Skin epidermis (tissue), 12 donors: ENCODE data around the gene OGDH.
"Not testable (repeated sequence)": the region's sequence is repeated elsewhere in the genome, so short reads cannot be mapped to it uniquely, and the experiment has no call there.

Experiments
- H3K27ac ChIP-seq, 21 experiments: fragments of 200-600 bp; sonication (generic) in 11 of 21; one replicate each; pipeline ENCODE4 v1.5.0; 2020; ENCODE audit warnings: mild to moderate bottlenecking in 3 of 21, inconsistent platforms in 2 of 21, moderate library complexity in 2 of 21
- H3K4me3 ChIP-seq, 7 experiments: fragments of 200-600 bp; sonication (generic) in 2 of 7; one replicate each; pipeline ENCODE4 v1.5.0; 2020; ENCODE audit warnings: inconsistent platforms in 2 of 7, mild to moderate bottlenecking in 2 of 7, moderate library complexity in 1 of 7

Gene OGDH

GRCh38 chr7:44606341-44607140, at the start of gene OGDH:
TSS of gene OGDH (plus strand) at chr7:44606627. CDS start at chr7:44624344, 17,717 bp downstream.
- Histone ChIP-seq H3K4me3 (peak within 1 kb of the TSS; percentile 58 to 88 (median 70)), H3K27ac (peak within 1 kb of the TSS; percentile 87 to 99 (median 94))

DNA sequence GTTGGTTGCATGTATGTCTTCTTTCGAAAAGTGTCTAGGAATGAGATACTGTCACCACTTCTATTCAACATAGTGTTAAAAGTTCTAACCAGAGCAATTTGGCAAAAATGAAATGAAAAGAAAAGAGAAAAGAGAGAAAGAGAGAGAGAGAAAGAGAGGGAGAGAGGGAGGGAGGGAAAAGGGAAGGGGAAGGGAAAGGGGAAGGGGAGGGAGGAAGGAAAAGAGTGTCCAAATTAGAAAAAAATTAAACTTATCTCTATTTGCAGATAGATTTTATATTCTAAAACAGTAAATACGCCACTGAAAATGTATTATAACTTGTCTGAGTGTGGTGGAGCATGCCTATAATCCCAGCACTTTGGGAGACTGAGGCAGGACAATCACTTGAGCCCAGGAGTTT, 48.9 kb upstream of the OGDH start:
- no peak overlapping the region for H3K27ac ChIP-seq
- H3K4me3 ChIP-seq, result no peak overlapping the region

- H3K27ac ChIP-seq, result no peak overlapping the region
- H3K4me3 ChIP-seq, result no peak overlapping the region
These were observed 46.9 kb upstream of the OGDH start for GRCh38 chr7:44559485-44559884.

- Histone ChIP-seq H3K4me3 (no peak overlapping the region), H3K27ac (no peak overlapping the region)
These were observed 44.9 kb upstream of the OGDH start for GRCh38 chr7:44561481-44561880.

DNA sequence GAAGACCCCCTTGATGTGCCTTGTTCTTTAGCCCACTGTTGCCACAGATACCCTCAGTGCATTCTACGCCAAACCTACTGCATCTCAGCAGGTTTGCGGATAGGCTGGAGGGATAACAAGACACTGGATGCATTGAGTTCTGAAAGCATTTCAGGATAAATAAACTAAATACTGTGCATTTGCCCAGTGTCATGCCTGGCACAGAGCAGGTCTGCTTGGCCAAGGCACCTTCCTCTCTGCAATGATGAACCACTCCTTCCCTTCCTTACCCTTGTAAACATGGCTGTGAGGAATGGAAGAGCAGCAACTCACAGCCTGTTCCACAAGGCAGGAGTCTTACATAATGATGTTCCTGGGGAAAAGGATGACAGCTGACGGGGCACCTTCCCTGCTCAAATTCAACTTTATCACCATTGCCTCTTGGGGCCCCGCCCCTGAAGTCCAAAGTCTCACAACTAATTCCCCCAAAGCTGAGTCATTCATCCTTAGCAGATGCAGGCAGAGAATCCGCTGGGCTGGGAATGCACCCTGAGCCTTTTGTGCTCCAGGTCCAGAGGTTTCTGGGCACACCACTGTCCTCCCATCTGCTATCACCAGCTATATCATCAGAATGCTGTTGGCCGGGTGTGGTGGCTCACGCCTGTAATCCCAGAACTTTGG, 44.3 kb upstream of the OGDH start:
- no peak overlapping the region for H3K27ac ChIP-seq

DNA sequence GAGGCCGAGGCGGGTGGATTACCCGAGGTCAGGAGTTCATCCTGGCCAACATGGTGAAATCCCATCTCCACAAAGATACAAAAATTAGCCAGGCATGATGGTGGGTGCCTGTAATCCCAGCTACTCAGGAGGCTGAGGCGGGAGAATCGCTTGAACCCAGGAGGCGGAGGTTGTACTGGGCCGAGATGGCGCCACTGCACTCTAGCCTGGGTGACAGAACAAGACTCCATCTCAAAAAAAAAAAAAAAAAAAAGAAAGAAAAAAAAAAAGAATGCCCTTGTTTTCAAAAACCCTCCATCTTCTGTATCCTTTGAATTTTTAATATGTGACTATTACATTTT, 43.8 kb upstream of the OGDH start:
- not testable (repeated sequence) for H3K27ac ChIP-seq, H3K4me3 ChIP-seq

More for the DNA sequence above, 44.3 kb upstream of the OGDH start:
- no peak overlapping the region for H3K4me3 ChIP-seq

DNA sequence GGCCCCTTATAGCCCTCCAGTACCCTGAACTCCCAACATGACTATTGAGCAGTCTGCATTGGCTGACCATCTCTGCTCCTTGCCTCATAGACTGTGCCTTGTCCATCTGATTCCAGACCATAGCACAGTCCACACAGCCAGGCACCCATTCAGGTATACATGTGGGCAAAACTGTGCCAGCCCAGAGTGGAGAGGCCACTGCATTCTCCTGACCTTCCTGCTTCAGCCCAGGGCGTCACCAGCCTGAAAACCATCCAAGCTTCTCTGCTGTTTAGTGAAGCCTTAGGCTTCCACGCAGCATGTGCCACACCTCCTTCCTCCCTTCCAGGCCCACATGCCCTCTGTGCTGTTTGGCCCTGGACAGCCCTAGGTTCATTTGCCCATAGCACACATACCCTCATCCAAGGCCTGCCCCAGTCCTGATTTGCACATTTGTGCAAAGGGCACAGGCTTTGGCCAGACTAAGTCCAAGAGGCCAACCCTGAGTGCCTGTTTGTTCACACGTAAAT, 43.2 kb upstream of the OGDH start:
- Histone ChIP-seq H3K4me3 (no peak overlapping the region), H3K27ac (no peak overlapping the region)

DNA sequence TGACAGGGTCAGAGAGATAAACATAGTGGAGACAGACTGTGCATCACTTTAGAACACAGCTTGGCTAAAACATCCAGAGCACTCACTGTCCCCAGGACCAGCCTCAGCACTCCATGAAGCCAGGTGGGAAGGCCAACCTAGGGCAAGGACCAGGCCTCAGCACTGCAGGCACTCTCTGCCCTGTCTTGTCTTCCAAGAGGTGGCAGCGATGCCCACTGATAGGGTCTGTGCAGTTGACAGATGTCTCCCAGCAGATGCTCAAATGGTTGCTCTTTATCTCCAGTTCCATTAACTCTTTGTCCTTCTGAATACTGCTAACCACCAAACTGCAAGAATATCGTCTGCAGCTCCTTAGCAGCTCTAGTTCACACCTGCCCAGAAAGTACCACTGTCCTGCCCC, 41.8 kb upstream of the OGDH start:
- Histone ChIP-seq H3K27ac (no peak overlapping the region), H3K4me3 (no peak overlapping the region)

- Histone ChIP-seq H3K27ac (no peak overlapping the region), H3K4me3 (no peak overlapping the region)
These were observed 41.2 kb upstream of the OGDH start for GRCh38 chr7:44565097-44565794.

GRCh38 chr7:44565795-44566559, 40.5 kb upstream of the OGDH start:
- Histone ChIP-seq H3K27ac (no peak overlapping the region), H3K4me3 (no peak overlapping the region)

GRCh38 chr7:44566680-44567079, 39.7 kb upstream of the OGDH start:
- Histone ChIP-seq H3K4me3 (no peak overlapping the region), H3K27ac (no peak overlapping the region)

DNA sequence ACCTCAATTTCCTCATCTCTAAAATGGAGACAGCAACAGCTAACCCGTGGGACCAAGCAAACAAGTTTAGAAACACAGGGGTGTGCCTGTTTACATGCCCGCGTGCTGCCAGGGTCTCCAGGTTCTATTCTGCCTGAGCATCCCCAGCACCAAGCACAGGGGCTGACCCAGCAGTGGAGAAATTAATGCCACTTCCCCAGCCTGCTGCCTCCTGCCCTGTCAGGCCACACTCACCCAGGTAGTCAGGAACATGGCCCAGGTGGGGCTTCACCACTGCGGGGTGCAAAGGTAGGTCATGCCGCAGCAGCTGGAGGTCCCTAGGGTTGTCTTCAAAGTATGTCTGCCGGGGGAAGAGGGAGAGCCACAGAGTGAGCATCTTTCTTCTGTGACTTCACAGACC, 38.5 kb upstream of the OGDH start:
- H3K4me3 ChIP-seq, result no peak overlapping the region
- no peak overlapping the region for H3K27ac ChIP-seq

DNA sequence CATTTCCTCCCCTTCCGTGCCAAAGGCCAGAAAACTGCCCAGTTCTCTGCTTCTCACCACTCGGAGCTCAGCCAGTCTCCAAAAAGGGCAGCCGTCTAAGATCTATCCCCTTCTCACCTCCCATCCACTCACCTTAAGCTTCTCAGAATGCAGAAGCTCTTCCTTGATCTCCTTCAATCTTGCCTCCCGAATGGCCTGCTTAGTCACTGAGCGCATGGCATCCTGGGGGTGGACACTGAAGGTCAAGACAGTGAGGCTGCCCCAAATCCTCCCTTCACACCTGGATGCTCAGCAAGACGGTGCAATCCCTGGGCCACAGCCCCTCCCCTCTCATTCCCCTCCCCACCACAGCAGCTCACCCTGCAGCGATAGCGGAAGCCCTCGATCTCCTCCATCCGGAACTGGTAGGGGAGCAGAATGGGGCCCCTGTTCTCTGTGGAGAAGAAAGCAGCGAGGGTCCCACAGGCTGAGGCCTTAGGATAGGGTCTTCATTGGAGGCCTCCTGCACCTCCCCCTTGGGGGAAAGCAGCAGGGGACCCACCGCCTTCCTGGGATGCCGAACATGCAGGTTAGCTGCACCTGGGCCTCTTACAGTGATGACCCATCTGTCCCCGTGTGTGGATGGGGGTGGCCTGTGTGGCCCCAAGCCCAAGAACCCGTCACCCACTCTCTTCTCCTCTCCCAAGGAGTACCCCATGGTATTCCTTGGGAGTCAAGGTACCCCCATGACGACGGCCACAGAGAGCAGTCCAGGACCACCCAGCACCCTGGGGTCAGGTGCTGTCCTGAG, 37.5 kb upstream of the OGDH start:
- Histone ChIP-seq H3K4me3 (no peak overlapping the region), H3K27ac (no peak overlapping the region)

- no peak overlapping the region for H3K4me3 ChIP-seq
These were observed 36.5 kb upstream of the OGDH start for GRCh38 chr7:44569959-44570358.

GRCh38 chr7:44572771-44573170, 33.7 kb upstream of the OGDH start:
- peak overlapping the region in 12 of 21 experiments; percentile 81 to 97 (median 89) for H3K27ac ChIP-seq
- H3K4me3 ChIP-seq, result peak overlapping the region; percentile 60 to 92 (median 83)

More at GRCh38 chr7:44569959-44570358, 36.5 kb upstream of the OGDH start:
- H3K27ac ChIP-seq, result no peak overlapping the region

GRCh38 chr7:44573464-44574286, 32.8 kb upstream of the OGDH start, which contains the start of gene DDX56:
TSS of gene DDX56 (minus strand) at chr7:44573908. CDS start at chr7:44573895, 13 bp downstream.
- Histone ChIP-seq H3K27ac (peak within 1 kb of the TSS; percentile 2 to 97 (median 88)), H3K4me3 (peak within 1 kb of the TSS; percentile 60 to 92 (median 83))

DNA sequence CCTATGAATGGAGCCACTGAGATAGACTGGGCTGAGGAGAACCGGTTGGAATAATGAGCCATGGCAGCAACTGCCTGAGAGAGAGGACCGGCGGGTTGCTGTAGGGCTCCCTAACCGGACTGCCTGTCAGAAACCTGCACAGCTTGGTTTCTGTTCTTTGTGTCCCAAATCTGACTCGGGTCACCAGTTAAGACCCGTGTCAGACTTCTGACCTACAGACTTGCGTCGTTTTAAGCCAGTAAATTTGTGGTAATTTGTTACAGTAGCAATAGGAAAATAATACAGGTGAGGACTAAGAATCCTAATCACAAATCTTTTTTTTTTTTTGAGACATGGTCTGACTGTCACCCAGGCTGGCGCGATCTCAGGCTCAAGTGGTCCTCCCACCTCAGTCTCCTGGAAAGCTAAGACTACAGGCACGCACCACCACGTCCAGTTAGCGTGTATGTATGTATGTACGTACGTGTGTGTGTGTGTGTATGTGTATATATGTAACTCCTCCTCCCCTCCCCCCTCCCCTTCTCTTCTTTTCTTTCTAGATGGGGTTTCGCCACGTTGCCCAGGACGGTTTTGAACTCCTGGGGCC, 32.0 kb upstream of the OGDH start:
- peak overlapping the region; percentile 60 to 92 (median 83) for H3K4me3 ChIP-seq

DNA sequence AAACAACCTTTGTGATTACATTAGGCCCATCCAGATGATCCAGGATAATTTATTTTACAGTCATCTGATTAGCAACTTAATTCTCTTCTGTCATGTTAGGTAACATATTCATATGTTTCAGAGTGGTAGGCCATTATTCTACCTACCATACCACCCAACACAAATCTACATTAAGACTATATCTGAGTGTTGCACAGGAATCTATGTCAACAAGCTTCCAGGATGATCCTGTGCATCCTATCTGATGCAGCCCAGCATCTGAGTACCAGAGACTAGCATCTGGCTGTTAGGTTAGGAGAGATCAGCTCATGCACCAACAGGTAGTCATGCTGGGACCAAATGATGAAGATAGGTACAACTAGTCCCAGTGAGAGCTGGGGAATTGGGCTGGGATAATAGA, 31.4 kb upstream of the OGDH start:
- no peak overlapping the region for H3K4me3 ChIP-seq
- H3K27ac ChIP-seq, result peak overlapping the region in 2 of 21 experiments; percentile 91 to 94

More for the DNA sequence above, 32.0 kb upstream of the OGDH start:
- H3K27ac ChIP-seq, result peak overlapping the region; percentile 2 to 97 (median 88)
